Stimulated activated CD4-positive, alpha-beta T cell treated with anti-CD3 and anti-CD28 coated beads, Interleukin-4, amount 100 ng/mL, for 24 hours (primary cell): ENCODE data around the gene ERCC2.
"Not testable (repeated sequence)": the region's sequence is repeated elsewhere in the genome, so short reads cannot be mapped to it uniquely, and the experiment has no call there.

Source experiments
- DNase-seq: peaks from one replicate; pipeline ENCODE4 v3.0.0-alpha.2; 2020

Gene ERCC2

DNA sequence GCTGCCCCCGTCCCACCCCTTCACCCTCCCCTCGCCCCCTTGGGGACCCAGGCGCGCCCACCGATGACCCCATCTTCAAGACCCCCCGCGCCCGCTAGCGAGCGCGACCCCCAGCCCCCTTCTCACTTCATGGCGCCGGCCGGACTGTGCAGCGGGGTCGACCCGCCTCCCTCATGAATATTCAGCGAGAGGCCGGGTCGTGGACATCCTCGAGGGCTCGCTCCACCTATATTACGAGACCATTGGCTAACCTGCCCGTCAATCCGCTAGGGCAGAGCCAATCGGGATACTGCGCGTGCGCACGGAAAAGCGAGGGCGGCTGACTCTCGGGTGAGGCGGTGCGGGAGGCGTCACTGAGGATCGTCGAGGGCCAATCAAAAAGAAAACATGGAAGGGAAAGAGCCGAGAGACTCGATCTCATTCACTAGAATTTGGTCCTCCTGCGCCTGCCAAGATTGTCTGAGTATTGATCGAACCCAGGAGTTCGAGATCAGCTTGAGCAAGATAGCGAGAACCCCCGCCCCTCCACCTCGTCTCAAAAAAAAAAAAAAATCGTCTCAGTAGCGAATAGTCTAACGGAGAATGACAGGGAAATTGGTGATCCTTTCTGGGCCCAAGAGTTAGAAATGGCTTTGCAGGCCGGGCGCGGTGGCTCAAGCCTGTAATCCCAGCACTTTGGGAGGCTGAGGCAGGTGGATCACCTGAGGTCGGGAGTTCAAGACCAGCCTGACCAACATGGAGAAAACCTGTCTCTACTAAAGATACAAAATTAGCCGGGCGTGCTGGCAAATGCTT lies at the start of gene ERCC2:
ERCC2 (minus strand) TSS at position 164 of the 795 bp plus-strand sequence; CDS start at position 131, 33 bp downstream.
- peak; percentile 100 for DNase-seq

DNA sequence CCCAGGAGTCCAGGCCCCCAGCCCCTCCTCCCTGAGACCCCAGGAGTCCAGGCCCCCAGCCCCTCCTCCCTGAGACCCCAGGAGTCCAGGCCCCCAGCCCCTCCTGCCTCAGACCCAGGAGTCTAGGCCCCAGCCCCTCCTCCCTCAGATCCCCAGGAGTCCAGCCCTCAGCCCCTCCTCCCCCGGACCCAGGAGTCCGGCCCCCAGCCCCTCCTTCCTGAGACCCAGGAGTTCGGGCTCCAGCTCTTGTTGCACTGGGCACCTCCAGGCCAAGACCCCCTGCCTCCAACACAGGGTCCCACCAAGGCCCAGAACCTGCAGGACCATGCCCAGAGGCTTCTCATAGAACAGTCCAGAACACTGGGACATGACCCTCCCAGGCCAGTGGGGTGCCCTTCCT lies 49.5 kb upstream of the ERCC2 start:
- DNase-seq = no peak

DNA sequence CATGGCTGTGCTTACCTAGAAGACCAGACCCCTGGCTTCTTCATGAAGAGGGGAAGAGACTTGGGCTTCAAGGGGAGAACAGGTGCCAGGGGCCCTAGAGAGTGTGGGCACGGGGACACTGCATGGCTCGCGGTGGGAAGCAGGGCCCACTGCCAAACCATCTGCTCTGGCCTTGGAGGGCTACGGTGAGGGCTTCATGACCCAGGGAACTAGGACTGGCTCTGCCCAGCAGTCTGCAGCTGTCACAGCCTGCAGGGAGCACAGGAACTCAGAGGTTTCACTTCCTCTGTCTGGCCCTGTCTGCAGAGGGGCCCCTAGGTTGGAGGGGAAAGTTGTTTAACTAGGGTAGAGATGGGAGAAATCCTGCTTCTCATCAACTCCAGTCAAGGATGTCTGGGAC lies 49.0 kb upstream of the ERCC2 start:
- no peak for DNase-seq

DNA sequence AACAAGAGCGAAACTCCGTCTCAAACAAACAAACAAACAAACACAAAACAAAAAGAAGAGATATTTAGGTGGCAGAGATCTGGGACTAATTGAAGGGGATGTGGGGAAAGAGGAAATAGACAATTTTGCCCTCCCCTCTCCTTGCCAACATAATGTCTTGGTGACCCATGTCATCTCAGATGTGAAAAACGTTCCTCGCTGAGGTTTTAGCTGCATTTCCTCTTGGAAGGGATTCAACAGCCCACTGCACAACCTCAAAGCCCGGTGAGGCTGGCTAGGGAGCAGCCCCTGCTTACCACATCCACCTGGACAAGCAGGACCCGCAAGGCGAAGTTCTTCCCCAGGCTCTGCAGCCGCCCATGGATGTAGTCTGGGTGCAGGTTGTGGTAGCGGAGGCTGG lies 48.4 kb upstream of the ERCC2 start:
- DNase-seq = no peak

DNA sequence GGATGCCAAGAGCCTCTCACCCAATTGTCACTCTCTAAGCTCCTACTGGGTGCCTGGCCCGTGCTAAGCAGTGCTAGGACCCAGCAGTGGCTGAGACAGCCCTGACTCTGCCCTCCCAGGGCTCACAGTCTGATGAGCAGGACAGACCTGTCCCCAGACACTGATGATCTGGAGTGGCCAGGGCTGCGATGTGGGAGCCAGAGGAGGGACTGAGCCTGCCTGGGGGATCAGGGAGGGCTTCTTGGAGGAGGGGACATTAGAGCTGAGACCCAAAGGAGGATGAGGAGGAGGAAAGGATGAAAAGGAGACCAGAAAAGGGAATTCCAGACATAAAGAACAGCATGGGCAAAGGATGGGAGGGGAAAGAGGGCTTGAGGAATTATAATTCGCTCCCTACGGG lies 46.8 kb upstream of the ERCC2 start:
- DNase-seq = no peak

DNA sequence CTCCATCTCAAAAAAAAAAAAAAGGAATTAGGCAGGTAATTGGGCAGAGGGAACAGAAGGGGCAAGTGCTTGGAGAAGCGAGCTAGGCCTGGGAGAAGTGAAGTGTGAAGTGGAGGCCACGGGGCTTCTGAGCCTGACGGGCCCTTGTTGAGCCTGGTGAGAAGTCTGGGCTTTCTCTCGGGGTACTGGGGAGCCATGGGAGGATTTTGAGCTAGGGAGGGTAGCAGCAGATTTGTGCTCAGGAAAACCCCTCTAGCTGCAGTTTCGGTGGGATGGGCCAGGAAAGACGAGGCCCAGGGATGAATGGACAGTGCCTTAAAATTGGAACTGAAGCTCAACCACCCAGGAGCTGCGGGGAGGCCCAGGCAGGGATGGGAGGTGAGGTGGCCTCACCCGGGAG lies 44.1 kb upstream of the ERCC2 start:
- DNase-seq = no peak

DNA sequence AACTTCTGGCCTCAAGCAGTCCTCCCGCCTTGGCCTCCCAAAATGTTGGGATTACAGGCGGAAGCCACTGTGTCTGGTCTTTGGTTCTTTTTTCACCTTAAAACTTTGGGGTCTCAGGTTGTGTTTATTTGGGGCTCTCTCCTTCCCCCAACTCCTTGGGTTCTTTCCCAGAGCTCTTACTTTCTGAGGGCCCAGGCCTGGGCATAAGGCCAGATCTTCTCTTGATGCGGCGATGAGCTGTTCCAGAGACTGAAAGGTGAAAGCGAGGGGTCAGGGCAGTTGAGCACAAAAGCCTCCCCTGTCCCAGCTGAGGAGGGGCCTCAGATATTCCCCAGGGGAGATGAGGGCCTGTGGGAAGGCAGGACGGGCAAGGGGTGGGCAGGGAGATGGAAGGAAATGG lies 43.1 kb upstream of the ERCC2 start:
- no peak for DNase-seq

DNA sequence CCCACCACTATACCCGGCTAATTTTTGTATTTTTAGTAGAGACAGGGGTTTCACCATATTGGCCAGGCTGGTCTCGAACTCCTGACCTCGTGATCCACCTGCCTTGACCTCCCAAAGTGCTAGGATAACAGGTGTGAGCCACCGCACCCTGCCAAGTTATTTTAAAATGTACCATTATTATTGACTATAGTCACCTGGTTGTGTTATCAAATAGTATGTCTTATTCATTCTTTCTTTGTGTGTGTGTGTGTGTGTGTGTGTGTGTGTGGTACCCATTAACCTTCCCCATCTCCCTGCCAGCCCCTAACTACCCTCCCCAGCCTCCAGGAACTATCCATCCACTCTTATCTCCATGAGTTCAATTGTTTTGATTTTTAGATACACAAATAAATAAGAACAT lies 40.0 kb upstream of the ERCC2 start:
- not testable (repeated sequence) for DNase-seq

DNA sequence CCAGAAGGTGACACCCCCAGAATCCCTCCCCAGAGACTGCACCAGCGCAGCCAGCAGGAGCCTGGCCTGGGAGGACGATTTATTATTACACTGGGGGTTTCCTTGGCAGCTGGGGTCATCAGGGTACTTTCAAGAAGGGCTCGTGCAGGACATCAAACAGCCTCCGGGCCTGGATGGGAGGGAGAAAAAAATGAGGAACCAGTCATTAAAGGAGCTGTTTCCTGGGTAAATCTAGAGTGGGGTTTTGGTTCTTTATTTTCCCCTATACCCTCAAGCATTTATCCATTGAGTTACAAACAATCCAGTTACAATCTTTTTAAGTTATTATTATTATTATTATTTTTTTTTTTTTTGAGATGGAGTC lies 39.2 kb upstream of the ERCC2 start:
- DNase-seq = no peak

DNA sequence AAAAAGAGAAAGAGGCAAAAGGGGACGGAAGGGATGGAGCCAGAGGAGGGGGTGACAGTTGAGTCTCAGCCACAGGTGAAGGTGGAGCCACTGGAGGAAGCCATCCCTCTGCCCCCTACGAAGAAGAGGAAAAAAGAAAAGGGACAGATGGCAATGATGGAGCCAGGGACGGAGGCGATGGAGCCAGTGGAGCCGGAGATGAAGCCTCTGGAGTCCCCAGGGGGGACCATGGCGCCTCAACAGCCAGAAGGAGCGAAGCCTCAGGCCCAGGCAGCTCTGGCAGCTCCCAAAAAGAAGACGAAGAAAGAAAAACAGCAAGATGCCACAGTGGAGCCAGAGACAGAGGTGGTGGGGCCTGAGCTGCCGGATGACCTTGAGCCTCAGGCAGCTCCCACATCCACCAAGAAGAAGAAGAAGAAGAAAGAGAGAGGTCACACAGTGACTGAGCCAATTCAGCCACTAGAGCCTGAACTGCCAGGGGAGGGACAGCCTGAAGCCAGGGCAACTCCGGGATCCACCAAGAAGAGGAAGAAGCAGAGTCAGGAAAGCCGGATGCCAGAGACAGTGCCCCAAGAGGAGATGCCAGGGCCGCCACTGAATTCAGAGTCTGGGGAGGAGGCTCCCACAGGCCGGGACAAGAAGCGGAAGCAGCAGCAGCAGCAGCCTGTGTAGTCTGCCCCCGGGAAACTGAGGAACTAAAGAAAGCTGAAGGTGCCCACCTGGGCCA lies 38.6 kb upstream of the ERCC2 start:
- DNase-seq = no peak

DNA sequence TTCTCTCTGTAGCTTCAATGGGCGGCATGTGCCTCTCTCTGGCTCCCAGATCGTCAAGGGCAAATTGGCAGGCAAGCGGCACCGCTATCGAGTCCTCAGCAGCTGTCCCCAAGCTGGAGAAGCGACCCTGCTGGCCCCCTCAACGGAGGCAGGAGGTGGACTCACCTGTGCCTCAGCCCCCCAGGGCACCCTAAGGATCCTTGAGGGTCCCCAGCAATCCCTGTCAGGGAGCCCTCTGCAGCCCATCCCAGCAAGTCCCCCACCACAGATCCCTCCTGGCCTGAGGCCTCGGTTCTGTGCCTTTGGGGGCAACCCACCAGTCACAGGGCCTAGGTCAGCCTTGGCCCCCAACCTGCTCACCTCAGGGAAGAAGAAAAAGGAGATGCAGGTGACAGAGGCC lies 37.7 kb upstream of the ERCC2 start:
- no peak for DNase-seq

DNA sequence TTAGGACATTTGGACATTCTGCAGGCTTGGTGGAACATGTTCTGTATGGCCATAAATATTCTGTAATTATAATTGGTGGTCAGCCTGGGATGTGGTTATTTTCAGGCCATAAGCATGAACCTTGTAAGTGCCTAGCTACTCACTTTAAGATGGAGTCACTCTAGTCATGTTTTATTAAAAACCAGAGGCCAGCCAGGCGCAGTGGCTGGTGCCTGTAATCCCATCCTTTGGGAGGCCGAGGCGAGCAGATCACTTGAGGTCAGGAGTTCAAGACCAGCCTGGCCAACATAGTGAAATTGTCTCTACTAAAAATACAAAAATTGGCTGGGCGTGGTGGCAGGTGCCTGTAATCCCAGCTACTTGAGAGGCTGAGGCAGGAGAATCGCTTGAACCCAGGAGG lies 37.2 kb upstream of the ERCC2 start:
- not testable (repeated sequence) for DNase-seq

DNA sequence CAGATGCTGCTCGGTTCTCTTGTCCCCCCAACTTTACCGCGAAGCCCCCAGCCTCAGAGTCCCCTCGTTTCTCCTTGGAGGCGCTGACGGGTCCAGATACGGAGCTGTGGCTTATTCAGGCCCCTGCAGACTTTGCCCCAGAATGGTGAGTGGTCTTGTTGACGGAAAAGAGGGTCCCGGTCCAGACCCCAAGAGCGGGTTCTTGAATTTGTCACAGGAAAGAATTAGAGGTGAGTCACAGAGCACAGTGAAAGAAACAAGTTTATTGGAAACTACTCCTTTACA lies 36.7 kb upstream of the ERCC2 start:
- no peak for DNase-seq

DNA sequence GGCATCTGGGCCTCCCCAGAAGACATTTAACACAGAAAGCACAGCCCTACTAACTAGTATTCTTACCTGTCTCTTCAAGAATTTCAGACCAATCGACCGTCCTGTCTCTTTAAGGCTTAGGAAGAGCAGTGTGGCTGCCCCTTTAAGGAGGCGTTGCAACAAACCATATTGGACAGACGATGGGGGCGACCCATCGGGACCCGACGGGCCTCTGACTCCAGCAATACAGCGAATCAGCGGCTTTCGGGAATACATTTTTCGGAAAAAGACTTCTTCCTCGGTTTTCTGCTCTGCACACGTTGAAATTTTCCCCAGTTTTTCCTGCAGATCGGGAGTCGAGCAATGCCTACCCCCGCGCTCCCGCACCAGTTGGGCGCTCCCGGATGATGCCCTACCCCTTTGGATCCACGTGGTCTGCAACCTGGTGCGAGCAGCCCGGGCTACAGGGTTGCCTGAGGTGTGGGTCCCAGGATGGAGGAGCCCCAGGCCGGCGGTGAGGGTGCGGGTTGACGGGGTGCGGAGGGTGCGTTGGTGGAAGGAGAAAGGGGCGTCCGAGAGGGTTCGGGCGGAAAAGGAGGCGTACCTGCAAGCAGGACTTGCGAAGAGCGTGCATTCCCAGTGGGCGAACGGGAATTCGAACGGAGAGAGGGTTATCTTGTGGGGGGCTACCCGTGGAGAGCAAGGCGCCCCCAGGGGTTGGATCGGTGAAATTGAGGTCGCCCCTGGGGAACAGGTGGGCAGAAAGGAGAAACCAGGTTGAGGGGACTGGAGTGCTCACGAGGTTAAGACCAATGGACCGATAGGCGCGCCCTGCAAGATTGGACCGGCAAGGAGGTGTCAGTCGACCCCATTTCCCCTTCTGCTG lies 36.1 kb upstream of the ERCC2 start, which contains the start of gene POLR1G:
POLR1G (plus strand) TSS at position 419 of the 865 bp plus-strand sequence; CDS start at position 472, 53 bp downstream.
- peak; percentile 85 for DNase-seq

DNA sequence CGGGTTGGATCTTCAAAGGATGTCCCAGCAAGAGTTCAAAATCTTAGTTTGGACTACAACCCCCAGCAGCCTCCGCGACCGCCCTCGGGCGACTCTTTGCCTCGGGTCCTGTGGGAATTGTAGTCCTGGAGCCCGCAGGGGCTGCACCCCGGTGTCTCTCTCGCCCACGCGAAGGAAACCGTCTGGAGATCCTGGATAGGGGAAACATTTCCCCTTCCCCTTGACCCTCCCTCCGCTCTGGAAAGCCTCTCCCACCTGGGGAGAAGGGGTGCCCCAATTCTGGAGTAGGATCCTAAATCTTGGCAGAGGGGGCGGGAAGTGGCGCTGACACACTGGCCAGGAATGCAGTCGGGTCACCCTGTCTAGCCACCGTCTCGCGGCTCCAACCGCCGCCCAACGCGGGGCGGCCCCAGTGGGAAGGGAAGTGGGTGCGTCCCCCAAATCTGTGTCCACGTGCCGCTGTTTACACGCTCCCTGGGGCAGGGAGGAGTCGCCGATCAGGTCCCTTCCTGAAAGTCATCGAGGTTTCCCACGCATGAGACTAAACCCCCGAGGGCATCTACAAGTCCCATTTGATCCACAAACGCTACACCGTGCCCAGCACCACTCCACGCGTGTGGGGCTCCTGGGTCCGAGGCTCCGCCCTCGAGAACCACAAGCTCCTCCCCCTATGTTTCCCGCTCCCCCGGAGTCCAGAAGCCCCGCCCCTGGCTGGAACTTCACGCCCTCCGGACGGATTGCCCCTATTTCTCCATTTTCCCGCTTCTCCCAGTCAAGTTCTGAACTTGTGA lies 35.3 kb upstream of the ERCC2 start:
- DNase-seq = peak; percentile 84

DNA sequence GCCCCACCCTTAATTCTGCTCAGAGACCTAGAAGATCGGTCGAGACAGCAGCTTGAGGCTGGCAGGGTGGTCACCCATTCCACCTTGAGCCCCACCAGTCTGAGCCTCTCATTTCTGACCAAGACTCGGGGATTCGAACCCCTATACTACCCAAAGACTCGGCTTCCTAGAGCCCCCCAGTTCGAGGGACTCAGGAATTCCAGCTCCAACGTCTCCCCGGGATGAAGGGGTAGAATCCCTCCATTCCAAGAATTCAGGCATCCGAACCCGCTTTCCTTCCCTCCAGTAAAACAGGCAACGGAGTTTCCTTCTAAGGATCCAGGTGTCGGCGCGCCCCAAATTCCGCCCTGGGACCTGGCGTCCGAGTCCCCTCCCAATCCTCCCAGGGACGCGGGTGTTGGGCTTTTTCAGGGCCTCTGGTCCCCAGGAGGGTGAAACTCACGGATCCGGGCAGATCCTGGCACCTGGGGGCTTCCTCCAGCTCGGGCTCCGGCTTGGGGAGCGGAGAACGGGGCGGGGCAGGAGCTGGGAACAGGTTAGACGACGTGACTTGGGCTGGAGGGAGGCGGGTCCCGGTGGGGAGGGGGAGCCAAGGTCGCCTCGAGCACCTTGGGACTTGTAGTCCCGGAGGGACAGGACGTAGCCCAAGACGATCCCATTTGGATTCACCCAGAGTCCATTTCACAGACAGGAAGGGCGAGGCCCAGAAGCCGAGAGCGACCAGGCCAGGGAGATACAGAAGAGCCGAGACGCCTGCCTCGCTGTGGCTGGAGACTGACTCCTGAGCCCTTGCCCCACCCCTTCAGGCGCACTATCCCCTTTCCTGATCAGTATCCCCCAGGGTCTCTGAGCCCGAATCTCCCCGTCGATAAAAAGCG lies 34.4 kb upstream of the ERCC2 start, which contains the start of gene PPP1R13L:
PPP1R13L (minus strand) TSS at position 513 of the 878 bp plus-strand sequence. CDS start 6,751 bp downstream, outside the sequence.
- peak; percentile 58 for DNase-seq

DNA sequence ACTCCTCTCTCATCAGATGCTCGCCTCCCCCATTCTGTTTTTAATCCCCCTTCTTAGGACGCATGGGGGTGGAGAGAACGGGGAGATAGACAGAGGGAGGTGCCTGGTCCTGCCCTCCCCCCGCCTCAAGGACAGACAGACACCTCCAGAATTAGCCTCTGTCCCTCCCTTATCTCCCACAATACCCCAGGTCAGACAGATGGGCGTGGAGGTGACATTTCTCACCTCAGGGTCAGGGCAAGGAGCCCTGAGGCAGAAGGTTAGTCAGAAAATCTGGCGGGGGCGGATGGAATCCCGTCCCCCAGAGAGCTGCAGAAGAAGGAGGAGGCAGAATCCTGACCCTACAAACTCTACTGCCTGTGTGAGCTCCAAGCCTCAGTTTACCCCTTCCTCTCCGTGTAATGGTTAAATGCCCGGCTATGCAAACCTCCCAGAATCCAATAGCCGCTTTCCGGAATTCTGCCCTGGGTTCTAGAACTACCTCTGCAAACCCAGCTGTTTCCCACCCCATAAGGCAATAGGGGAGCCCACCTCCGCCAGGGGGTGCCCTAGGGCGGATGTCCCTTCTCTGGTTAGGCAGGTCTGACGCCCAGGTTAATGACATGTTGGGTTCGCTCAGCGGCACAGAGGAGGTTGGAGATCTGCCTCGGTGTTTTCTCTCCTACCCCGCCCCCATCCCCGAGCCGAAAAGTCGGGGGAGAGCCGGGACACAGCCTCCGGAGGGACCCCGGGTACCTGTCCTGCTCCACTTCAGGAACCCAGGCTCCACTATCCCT lies 33.6 kb upstream of the ERCC2 start:
- DNase-seq = peak; percentile 55

DNA sequence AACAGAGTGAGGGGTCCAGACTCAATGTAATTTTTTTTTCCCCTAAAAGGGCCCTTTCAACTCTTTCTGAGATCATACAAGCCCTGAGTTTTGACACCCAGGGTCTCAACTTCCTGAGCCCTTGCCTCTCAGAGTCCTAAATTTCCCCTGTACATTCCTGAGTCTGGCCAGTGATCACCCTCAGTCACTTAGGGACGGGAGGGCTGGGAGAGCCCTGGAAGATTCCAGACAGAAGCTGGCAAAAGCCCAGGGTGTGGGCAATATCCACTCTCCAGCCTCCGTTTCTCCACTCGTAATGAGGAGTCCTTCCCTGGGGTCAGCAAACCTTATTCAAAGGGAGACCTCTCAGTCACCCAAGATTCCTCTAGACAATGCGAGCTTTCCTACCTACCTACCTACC lies 32.9 kb upstream of the ERCC2 start:
- DNase-seq = no peak

DNA sequence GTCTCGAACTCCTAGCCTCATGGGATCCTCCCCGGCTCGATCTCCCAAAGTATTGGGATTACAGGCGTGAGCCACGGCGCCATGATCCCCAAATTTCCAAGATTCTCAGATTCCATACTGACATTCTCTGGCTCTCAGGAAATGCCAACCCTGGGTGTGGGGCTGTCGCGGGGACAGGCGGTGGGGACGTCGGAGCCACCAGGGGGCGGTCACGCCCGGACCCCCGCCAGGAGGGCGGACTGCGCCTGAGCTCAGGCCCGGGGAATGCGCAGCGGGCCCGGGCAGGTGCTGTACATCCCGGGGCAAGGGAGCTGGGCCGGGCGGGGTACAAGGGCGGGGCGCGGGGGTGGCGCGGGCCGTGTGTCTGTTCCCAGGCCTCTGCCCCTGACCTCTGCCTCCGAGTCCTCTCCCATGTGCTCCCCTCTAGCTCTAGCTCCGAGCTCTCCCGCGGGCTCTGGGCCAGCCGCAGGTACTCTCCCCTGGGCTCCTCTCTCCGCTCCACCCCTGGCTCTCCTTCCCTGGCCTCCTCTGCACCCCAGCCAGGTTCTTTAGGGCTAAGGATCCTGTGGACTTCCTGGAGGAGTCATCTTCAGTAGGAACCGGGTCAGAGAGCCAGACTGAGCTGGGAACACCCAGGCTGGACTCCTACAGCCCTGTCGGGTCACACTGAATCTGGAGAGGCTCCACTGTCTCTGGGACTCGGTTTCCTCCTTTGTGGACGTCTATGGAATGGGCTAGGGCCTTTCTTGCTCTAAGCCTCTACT lies 32.1 kb upstream of the ERCC2 start:
- no peak for DNase-seq

DNA sequence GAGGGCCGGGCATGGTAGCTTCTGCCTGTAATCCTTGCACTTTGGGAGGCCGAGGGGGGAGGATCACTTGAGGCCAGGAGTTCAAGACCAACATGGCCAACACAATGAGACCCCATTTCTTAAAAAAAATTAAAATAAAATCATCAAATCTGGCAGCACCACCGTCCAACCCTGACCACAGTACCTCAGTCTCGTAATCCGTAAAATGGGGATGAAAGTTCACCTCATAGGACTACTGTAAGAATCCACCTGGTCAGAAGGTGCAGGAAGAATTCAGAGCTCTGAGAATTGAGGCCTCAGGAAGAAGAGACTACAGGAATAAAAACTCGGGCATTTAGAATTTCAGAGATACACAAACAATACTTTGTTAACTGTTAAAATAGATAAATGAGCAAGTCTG lies 31.4 kb upstream of the ERCC2 start:
- no peak for DNase-seq
